Liver (tissue), 3 donors: ENCODE results near the gene DLG4.

Experiments
- ATF3 ChIP-seq: IDR thresholded peaks from 2 replicates; pipeline ENCODE4 v1.6.1; 2016; ENCODE audit warnings: antibody characterized with exemption
- CTCF ChIP-seq: fragments of 150-350 bp; IDR thresholded peaks from 2 replicates; pipeline ENCODE4 v1.5.1; 2017; ENCODE audit warnings: improper control_type of control experiment, low read depth, low read length; ENCODE audit not compliant: missing input control
- GABPA ChIP-seq, 2 donors: IDR thresholded peaks in 1 of 2; conservative IDR thresholded peaks in 1 of 2; 2 replicates each; pipeline ENCODE4 v1.6.1; 2016; ENCODE audit warnings: antibody characterized with exemption in 2 of 2, mild to moderate bottlenecking in 1 of 2, moderate library complexity in 1 of 2
- JUND ChIP-seq, 2 donors: IDR thresholded peaks; 2 replicates each; pipeline ENCODE4 v1.6.1; 2016; ENCODE audit warnings: antibody characterized with exemption in 2 of 2
- RAD21 ChIP-seq, 2 donors: IDR thresholded peaks; 2 replicates each; pipeline ENCODE4 v1.6.1; 2016; ENCODE audit warnings: antibody characterized with exemption in 2 of 2, mild to moderate bottlenecking in 2 of 2
- REST ChIP-seq: IDR thresholded peaks from 2 replicates; pipeline ENCODE4 v1.6.1; 2016; ENCODE audit warnings: antibody characterized with exemption, mild to moderate bottlenecking
- RXRA ChIP-seq, 2 donors: IDR thresholded peaks; 2 replicates each; pipeline ENCODE4 v1.6.1; 2017 to 2018; ENCODE audit warnings: antibody characterized with exemption in 2 of 2, mild to moderate bottlenecking in 1 of 2
- SP1 ChIP-seq: IDR thresholded peaks from 2 replicates; pipeline ENCODE4 v1.6.1; 2018; ENCODE audit warnings: antibody characterized with exemption, mild to moderate bottlenecking
- TAF1 ChIP-seq: conservative IDR thresholded peaks from 2 replicates; pipeline ENCODE4 v1.6.1; 2016; ENCODE audit warnings: antibody characterized with exemption, mild to moderate bottlenecking
- donor health status: healthy.
- donor health status: healthy.

- no peak for TF ChIP-seq CTCF
- TF ChIP-seq SP1, result no peak
- TF ChIP-seq TAF1, result no peak
- TF ChIP-seq ATF3, result no peak
- no peak for TF ChIP-seq REST
- TF ChIP-seq RAD21 (IDR thresholded peaks at IDR 0.05), result no peak
- no peak for TF ChIP-seq RXRA (IDR thresholded peaks at IDR 0.05)
- no peak for TF ChIP-seq GABPA (IDR thresholded peaks at IDR 0.05 in 1 of 2, conservative IDR thresholded peaks at IDR 0.05 in 1 of 2)
- no peak for TF ChIP-seq JUND (IDR thresholded peaks at IDR 0.05)
These were observed 316 bp downstream of the DLG4 start for GRCh38 chr17:7219229-7219811.
